Colon (tissue), 2 donors: ENCODE results near the gene SNRPA.
"Not testable (repeated sequence)": the region's sequence is repeated elsewhere in the genome, so short reads cannot be mapped to it uniquely, and the experiment has no call there.

Experiments used
- FAIRE-seq: peaks from 2 replicates; lab custom pipeline; 2012; peaks lifted over from hg19 to GRCh38; lab: Jason Lieb, UNC
- donor health status: control.
- donor health status: control.

SNRPA gene

GRCh38 chr19:40747536-40747935, 3.5 kb upstream of the SNRPA start:
- FAIRE-seq: no peak

GRCh38 chr19:40750058-40750873, 737 bp upstream of the SNRPA start, which contains the start of gene ACTMAP:
Gene ACTMAP, minus strand, starts transcription at chr19:40750477. Its CDS starts 674 bp downstream, at chr19:40749803.
- FAIRE-seq: peak; percentile 84

GRCh38 chr19:40752257-40752781, 1.3 kb downstream of the SNRPA start:
- no peak for FAIRE-seq

DNA sequence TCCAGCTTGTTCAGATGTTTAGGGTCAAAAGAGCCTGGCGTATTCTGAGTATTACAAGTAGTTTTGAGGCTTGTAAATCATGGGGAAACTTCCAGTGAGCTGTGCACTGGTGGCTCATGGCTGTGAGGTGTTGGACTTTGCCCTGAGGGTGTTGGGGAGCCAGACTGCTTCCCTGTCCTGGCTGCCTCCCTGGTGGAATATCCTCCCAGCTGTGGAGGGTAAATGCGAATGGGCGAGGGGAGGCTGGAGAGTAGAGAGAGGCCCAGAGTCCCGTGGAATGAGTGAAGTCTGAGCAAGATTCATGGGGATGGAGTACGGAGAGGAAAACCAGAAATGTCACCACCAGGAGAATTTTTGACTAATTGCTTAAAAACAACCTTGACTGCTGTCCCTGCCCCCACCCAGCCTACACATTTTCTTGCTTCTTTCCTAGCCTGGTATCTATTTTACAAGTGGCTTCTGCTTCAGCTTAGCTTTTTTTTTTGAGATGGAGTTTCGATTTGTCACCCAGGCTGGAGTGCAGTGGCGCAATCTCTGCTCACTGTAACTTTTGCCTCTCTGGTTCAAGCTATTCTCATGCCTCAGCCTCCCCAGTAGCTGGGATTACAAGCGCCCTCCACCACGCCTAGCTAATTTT, 3.7 kb downstream of the SNRPA start:
- no peak for FAIRE-seq

- no peak for FAIRE-seq
These were observed 4.2 kb downstream of the SNRPA start for GRCh38 chr19:40755248-40755624.

DNA sequence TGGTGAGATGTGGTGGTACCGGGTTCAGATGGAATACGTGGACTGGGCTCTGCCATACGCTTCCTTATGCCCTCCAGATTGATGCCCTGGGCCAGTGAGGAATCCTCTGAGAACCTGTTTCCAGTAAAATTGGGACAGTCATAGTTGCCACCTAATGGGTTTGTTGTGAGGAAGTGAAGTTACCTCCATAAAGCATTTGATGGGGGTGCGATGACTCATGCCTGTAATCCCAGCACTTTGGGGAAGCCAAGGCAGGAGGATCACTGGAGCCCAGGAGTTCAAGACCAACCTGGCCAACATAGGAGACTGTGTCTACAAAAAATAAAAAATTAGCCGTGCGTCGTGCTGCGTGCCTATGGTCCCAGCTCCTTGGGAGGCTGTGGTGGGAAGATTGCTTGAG, 4.8 kb downstream of the SNRPA start:
- no peak for FAIRE-seq

DNA sequence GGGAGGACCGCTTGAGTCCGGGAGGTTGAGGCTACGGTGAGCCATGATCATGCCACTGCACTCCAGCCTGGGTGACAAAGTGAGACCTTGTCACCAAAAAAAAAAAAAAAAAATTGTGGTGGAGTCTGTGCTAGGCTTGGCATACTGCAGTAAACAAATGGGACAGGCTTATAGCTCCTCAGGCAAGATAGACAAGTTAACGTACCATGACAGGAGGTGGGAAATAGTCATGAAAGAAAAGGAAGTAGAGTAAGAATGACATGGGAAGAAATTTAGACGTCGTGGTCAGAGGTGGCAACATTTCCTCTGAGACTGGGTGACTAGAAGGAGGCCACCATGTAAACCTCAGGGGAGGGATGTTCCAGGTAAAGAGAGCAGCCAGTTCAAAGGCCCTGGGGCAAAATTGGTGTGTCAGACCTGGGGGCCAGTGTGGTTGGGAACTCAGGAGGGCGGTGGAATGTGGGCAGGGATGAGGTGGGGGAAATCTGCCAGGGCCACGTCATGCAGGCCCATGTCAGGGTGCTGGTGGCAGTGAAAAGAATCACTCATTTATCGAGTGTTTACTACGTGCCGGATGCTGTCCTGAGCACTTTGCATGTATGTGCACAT, 5.6 kb downstream of the SNRPA start:
- no peak for FAIRE-seq

GRCh38 chr19:40758491-40758890, 7.5 kb downstream of the SNRPA start:
- FAIRE-seq: no peak

DNA sequence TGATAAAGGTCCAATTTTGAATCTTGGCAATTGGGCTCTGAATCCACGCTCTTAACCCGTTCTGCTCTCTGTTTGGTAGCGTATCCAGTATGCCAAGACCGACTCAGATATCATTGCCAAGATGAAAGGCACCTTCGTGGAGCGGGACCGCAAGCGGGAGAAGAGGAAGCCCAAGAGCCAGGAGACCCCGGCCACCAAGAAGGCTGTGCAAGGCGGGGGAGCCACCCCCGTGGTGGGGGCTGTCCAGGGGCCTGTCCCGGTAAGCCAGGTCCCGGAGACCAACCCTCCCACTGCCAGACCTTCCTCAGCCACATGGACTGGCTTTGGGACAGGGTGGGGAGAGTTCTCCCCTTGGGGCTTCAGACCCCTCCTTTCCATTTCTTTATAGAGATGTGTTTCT, 8.3 kb downstream of the SNRPA start:
- FAIRE-seq: no peak

- no peak for FAIRE-seq
These were observed 11.9 kb downstream of the SNRPA start for GRCh38 chr19:40762754-40763470.

DNA sequence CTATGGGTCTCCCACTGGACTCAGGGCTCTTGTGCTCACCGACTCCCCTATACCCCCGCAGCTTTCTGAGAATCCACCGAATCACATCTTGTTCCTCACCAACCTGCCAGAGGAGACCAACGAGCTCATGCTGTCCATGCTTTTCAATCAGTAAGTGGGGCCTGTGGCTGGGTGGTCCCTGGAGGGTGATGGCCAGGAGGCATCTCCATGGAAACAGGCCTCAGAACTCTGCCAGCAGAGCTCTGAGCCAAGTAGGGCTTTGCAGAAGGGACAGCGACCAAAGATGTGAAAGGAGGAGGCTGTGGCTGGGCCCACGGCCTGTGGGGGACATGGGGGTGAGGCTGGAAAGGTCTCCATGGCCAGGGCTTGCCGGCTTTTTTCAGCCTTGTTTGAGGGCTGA, 12.5 kb downstream of the SNRPA start:
- FAIRE-seq: no peak

GRCh38 chr19:40763963-40764362, 13.0 kb downstream of the SNRPA start:
- no peak for FAIRE-seq

- FAIRE-seq: not testable (repeated sequence)
These were observed 15.4 kb downstream of the SNRPA start for GRCh38 chr19:40766385-40766784.

DNA sequence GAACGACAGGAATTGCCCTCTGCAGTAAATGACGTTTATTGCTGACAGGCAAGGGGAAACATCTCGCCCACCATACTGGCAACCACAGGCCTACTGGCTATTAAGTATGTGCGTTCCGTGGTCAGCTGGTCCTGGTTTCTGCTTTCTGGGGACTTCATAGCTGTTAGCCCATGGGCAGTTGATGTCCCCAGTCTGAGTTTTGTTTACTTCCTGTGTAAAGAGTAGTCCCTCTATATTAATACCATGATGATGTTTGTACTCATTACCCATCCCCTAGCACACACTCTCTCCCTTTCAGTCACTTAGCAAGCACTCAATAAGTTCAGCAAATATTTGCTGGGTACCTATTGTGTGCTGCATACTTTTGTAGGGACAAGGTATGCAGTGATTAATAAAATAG, 17.9 kb downstream of the SNRPA start:
- no peak for FAIRE-seq

DNA sequence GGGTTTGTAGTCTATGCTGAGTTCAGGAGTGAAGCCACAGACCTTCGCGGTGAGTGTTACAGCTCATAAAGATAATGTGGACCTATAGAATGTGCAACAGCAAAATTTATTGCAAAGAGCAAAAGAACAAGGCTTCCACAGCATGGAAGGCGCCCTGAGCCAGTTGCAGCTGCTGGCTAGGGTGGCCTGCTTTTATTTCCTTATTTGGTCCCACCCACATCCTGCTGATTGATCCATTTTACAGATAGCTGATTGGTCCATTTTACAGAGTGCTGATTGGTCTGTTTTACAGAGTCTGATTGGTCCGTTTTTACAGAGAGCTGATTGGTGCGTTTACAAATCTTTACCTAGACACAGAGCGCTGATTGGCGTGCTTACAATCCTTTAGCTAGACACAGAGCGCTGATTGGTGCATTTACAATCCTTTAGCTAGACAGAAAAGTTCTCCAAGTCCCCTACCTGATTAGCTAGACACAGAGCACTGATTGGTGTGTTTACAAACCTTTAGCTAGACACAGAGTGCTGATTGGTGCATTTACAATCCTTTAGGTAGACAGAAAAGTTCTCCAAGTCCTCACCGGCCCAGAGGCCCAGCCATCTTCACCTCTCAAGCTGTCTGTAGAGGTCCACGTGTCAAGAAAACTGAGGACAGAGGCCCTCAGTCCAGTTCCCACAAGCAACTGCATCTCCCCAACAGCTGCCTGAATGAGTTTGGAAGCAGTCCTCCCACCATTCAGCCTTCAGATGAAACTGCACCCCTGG, 20.3 kb downstream of the SNRPA start:
- FAIRE-seq: not testable (repeated sequence)

DNA sequence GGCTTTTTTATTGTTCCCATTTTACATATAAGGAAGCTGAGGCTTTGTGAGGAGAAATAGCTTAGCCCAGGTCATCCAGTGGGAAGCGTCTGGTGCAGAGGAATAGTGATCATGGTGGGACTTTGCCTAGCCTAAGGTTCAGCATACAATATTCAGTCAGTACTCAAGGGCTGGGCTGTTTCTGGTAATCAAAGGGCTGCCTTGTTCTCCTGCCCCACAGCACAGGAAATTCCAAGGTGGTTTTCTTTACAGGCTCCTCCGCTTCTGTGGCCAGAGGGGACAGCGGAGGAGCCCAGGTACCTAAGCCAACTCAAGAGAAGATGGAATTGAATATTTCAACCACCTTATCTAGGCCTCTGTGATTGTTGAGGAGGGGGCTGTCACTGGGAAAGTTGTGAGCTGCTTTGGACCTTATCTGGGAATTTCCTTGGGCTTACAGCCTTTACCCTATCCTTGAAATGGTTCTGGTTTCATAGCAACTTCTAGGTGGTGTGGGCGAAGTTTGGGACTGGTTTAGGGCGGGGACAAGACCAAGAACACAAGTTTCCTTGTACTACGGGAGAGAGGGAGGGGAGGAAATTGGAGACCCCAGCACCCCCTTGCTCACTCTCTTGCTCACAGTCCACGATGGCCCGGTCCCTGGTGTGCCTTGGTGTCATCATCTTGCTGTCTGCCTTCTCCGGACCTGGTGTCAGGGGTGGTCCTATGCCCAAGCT, 24.1 kb downstream of the SNRPA start, which contains the start of gene MIA:
Gene MIA, plus strand, starts transcription at position 606 of the 716 bp plus-strand sequence. Its CDS starts 22 bp downstream, at position 628.
- no peak for FAIRE-seq

DNA sequence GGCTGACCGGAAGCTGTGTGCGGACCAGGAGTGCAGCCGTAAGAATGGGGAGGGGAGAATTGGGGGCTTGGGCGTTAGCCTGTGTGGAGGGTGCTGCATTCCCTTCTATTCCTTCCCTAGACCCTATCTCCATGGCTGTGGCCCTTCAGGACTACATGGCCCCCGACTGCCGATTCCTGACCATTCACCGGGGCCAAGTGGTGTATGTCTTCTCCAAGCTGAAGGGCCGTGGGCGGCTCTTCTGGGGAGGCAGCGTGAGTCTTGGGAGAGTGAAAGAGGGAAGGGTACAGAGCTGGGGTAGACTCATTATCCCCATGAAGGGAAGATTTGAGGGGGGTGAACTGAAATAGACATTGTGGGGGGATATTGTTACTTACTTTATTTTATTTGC, 24.6 kb downstream of the SNRPA start:
- no peak for FAIRE-seq

DNA sequence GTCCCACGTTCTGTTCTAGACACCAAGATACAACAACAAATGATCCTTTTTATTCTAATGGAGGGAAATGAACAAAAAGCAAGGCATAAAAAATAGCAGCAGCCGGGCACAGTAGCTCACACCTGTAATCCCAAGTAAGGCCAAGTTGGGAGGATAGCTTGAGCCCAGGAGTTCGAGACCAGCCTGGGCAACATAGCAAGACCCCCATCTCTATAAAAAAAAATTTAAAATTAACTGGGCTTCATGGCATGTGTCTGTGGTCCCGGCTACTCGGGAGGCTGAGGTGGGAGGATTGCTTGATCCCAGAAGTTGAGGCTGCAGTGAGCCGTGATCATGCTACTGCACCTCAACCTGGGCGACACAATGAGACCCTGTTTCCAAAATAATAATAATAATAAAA, 25.4 kb downstream of the SNRPA start:
- no peak for FAIRE-seq

DNA sequence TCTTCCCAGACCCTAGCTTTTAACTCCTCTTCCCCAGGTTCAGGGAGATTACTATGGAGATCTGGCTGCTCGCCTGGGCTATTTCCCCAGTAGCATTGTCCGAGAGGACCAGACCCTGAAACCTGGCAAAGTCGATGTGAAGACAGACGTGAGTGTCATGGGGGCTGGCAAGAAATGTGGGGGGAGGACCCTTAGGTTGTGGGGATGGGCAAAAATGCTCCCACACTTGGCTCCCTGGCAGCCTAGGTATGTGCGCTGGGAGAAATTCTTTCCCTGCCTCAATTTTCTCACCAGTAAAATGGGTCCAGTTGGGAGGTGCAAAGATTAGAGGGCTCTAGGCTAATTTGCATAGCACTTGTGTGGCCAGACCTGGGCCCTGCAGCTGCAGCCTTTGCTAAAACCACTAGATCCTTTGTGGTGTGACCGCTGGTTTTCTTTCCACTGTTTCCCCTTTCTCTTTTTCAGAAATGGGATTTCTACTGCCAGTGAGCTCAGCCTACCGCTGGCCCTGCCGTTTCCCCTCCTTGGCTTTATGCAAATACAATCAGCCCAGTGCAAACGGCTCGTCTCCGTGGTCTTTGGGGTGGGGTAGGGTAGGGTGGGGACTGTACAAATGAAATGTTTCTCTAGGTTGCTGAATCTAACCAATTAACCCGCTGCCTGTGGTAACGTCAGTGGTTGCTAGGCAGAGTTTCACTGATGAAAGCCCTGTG, 26.1 kb downstream of the SNRPA start:
- FAIRE-seq: no peak

DNA sequence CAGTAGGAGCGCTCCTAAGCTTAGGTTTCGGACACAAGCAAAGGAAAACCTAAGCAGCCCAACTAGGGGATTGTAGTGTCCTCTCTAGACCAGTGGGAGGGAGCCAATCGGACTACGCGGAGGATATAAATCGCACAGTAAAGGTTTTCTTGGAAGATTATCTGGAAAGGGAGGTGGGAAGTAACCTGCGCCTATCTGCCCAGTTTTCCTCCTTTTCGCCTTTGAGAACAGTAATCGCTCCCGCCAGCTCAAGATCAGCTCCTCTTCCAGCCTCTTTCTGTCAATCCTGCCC, 26.6 kb downstream of the SNRPA start:
- no peak for FAIRE-seq
